Smooth muscle cell of the brain vasculature (primary cell): Measurements from ENCODE around the gene SERPING1.
"Not testable (repeated sequence)": the region's sequence is repeated elsewhere in the genome, so short reads cannot be mapped to it uniquely, and the experiment has no call there.

Source experiments
- DNase-seq: peaks from one replicate; pipeline ENCODE4 v3.0.0-alpha.2; 2012; ENCODE audit warnings: low read depth, low spot score

The SERPING1 gene

GRCh38 chr11:57652230-57652629 is 54.7 kb downstream of the SERPING1 start:
- not testable (repeated sequence) for DNase-seq

- no peak for DNase-seq
Measured at GRCh38 chr11:57652662-57653061, 55.2 kb downstream of the SERPING1 start.

DNA sequence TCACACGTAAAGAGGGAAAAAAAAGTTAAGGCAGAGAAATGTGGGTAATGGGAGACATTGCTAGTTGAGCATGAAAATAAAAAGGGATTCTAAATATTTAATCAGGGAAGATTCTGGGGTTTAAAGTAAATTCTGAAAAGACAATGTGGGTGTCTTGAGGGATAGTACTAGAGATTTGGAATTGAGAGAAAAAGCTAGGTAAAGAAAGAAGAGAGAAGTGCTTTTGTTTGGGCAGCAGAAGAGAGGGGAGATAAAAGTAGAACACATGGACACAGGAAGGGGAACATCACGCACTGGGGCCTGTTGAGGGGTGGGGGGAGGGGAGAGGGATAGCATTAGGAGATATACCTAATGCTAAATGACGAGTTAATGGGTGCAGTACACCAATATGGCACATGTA is 55.7 kb downstream of the SERPING1 start:
- DNase-seq = no peak

DNA sequence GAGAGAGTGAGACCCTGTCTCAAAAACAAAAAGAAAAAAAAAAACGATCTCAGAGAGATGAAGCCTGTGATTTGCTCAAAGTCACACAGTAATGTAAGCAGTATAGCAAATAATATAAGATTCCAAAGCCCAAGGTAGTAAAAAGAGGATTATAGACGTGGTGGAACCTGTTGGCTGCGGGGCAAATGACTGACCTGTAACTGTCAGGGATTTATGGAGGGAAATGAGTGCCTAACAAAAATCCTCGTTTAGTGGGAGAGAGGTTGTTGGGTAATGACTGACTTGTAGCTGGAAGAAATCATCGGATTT is 59.4 kb downstream of the SERPING1 start:
- DNase-seq = no peak

DNA sequence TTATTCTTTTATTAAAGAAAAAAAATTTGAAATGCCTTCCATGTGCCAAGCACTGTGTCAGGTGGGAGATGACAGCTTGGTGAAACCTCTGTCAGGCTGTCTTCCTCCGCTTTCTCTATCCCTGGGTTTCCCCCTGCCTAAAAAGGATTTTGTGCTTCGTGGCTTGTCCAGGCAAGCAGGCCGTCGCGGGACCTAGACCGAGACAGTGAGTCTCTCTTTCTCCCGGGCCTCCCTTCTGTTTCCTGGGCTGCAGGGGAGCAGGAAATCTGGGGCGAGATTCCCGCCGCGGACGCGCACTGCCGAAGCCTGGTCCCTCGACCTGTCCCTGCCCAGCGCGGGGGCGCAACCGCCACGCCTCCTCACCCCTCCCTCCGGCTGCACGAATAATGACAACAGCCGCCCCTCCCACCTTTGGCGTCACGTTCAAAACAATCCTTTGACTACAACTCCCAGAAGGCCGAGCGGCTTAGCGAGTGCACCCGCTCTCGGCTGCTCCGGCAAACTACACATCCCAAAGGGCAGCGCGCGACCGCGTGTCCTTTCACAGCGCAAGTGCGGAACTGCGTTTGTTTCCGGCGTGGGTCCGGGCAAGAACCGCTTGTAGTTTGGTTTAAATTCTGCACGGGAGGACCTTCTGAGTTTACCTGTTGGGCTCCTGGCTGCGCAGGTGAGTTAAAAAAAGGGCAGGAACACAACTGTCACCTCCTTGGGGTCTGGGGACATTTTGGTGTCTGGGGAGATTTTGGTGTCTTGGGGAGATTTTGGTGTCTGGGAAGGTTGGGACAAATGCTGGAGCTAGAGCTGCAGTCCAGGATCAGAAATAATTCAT is 59.9 kb downstream of the SERPING1 start, which contains the start of gene CLP1:
TSS of gene CLP1 (plus strand) at position 569 of the 829 bp plus-strand sequence. CDS start 1,715 bp downstream, outside the sequence.
- peak; percentile 98 for DNase-seq

- no peak for DNase-seq
Measured at GRCh38 chr11:57658023-57658361, 60.5 kb downstream of the SERPING1 start.

DNA sequence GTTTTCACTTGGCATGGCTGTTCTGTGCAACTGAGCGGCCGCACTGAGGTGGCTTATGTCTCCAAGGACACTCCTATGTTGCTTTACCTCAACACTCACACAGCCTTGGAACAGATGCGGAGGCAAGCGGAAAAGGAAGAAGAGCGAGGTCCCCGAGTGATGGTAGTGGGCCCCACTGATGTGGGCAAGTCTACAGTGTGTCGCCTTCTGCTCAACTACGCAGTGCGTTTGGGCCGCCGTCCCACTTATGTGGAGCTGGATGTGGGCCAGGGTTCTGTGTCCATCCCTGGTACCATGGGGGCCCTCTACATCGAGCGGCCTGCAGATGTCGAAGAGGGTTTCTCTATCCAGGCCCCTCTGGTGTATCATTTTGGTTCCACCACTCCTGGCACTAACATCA is 62.2 kb downstream of the SERPING1 start:
- DNase-seq = no peak

DNA sequence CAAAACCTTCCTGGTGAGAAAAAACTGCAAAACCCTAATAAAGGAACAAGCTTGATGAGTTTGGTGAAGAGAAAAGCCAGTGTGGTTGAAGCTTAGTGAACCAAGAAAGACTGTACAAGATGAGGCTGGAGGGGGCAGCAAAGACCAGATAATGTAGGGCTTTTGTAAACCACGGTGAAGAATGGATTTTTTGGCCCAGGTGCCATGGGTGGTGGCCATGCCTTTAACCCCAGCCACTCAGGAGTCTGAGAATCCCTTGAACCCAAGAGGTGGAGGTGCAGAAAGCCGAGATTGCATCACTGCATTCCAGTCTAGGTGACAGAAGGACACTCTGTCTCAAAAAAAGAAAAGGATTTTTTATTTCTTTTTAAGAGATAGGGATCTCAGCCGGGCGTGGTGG is 65.4 kb downstream of the SERPING1 start:
- no peak for DNase-seq

GRCh38 chr11:57663975-57664374 is 66.5 kb downstream of the SERPING1 start:
- no peak for DNase-seq
